Effector memory CD8-positive, alpha-beta T cell (primary cell): ENCODE results near the gene SLC35E2B.
A peak's percentile ranks its signal among the peaks of the same experiment; 100 is the strongest.
"Not testable (repeated sequence)": the region's sequence is repeated elsewhere in the genome, so short reads cannot be mapped to it uniquely, and the experiment has no call there.

ENCODE experiments used
- ATAC-seq: fragments of 150-1000 bp; cut with Tn5 transposase; replicated peaks from 2 replicates; pipeline ENCODE4 v1.10.0; 2021; ENCODE audit warnings: mild to moderate bottlenecking, moderate library complexity
- DNase-seq, 3 experiments: peaks; one replicate each; pipeline ENCODE4 v3.0.0; 2021
- H3K27ac Mint-ChIP-seq, 2 donors: one replicate each; pipeline ENCODE4 v1.8.0; 2022; ENCODE audit warnings: mild to moderate bottlenecking in 2 of 2, mixed read lengths in 2 of 2, moderate library complexity in 2 of 2
- H3K27me3 Mint-ChIP-seq, 2 donors: one replicate each; pipeline ENCODE4 v1.8.0; 2022; ENCODE audit warnings: mixed read lengths in 2 of 2
- H3K36me3 Mint-ChIP-seq: one replicate; pipeline ENCODE4 v1.8.0; 2022; ENCODE audit warnings: mild to moderate bottlenecking, moderate library complexity, mixed read lengths; ENCODE audit not compliant: insufficient read depth
- H3K4me1 Mint-ChIP-seq, 2 donors: one replicate each; pipeline ENCODE4 v1.8.0; 2022; ENCODE audit warnings: low read depth in 2 of 2, mixed read lengths in 2 of 2
- H3K4me3 Mint-ChIP-seq, 2 donors: one replicate each; pipeline ENCODE4 v1.8.0; 2022; ENCODE audit warnings: mild to moderate bottlenecking in 2 of 2, mixed read lengths in 2 of 2, moderate library complexity in 2 of 2
- H3K9me3 Mint-ChIP-seq, 2 donors: one replicate each; pipeline ENCODE4 v1.8.0; 2022; ENCODE audit warnings: mixed read lengths in 2 of 2

SLC35E2B gene

DNA sequence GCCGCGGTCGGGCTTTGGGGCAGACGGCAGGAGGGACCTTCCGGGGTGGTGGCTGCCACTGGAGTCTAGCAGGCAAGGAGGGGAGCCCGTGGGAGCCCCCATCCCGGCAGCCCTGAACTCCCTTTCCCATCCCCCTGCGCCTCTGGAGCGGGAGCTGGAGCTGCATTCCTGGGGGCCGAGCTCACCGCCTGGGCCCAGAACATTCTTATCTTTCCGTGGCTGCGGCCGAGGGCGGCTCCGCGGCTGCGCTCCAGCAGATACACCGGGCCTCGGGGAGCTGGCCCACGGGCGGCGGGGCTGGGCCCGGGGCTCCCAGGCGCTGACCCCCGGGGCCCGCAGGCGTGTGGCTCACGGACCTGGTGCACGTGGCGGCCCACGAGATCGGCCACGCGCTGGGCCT lies 59.2 kb downstream of the SLC35E2B start:
- not testable (repeated sequence) for DNase-seq, H3K9me3 Mint-ChIP-seq, H3K27ac Mint-ChIP-seq, H3K4me1 Mint-ChIP-seq, H3K27me3 Mint-ChIP-seq, ATAC-seq, H3K4me3 Mint-ChIP-seq
- peaks cover 26% of the 10 kb centered on the region for H3K36me3 Mint-ChIP-seq

DNA sequence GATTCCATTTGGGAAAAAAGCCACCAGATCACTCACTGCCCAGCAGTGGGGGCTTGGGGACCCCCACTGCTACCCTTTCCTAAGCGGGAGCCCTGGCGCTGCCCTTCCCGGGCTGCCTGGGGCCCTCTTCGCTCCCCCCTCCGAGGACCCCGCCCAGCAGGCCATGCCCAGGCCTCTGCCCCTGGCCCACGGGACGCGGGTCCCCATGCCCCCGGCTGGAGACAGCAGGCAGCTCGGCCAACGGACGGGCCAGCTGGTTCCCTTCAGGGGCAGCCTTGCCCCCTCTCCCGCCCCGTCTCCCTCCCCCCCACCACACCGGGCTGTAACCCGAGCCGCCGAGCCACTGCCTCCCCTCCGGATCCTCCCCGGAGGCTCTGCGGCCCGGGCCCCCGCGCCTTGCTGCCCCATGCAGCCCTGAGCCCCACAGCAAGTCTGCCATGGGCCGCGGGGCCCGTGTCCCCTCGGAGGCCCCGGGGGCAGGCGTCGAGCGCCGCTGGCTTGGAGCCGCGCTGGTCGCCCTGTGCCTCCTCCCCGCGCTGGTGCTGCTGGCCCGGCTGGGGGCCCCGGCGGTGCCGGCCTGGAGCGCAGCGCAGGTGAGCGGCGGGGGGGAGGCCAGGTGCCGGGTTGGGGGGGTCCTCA lies 60.7 kb downstream of the SLC35E2B start, which contains the start of gene MMP23B:
Gene MMP23B (plus strand): TSS at position 392 of the 639 bp plus-strand sequence. CDS start 46 bp downstream, at position 438.
- peak within 1 kb of the TSS; percentile 76 to 86 for H3K4me3 Mint-ChIP-seq
- DNase-seq: peak in 1 of 3 experiments; percentile 21
- no peaks in the 10 kb centered on the region for H3K9me3 Mint-ChIP-seq
- no peaks in the 10 kb centered on the region for H3K27me3 Mint-ChIP-seq
- H3K4me1 Mint-ChIP-seq: peaks cover 2 to 3% of the 10 kb centered on the region in 2 donors
- no peak for ATAC-seq
- H3K36me3 Mint-ChIP-seq: peaks cover 30% of the 10 kb centered on the region
- H3K27ac Mint-ChIP-seq: peak within 1 kb of the TSS in 1 of 2 donors; percentile 85

DNA sequence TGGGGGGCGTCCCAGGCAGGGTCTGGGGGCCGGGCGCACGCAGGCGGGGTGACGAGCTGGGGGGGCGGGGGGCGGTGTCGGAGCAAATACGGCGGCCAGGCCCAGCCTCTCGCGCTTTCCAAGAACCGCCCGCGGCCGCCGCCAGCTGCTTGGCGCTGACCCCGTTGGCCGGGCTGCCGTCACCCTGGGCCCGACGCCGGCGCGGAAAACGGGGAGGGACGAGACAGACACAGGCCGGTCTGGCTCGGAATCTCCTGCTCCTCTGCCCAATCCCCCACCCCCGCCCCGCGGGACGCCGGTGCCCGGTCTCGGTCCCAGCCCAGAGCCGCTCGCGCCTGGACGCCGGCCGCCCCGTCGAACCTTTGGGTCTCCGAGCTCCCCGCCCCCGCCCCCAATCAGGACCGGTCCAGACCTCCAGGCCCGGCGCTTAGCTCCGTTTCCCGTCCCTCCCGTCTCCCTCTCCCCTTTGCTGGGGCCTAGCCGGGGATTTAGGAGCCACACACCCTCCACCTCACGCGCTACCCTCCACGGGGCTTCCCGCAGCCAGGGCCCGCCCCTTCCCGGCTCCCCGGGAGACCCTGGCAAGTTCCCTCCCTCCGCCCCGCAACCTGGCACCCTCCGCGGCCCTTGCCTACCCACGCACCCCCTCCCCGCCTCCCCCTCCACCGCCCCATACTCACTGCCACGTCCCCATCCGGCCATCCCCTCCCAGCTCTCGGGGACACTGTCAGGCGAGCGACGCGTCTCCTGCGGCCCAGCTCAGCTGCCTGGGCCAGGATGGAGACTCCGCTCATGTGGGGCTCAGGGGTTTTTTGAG lies 61.4 kb downstream of the SLC35E2B start:
- Mint-ChIP-seq H3K27me3 (no peaks in the 10 kb centered on the region), H3K9me3 (no peaks in the 10 kb centered on the region), H3K27ac (peak overlapping the region in 1 of 2 donors; percentile 86), H3K4me3 (peak overlapping the region; percentile 85 to 86), H3K4me1 (peaks cover 2 to 3% of the 10 kb centered on the region in 2 donors), H3K36me3 (peaks cover 22% of the 10 kb centered on the region)
- ATAC-seq (no peak), DNase-seq (peak in 2 of 3 experiments; percentile 35 to 40)

DNA sequence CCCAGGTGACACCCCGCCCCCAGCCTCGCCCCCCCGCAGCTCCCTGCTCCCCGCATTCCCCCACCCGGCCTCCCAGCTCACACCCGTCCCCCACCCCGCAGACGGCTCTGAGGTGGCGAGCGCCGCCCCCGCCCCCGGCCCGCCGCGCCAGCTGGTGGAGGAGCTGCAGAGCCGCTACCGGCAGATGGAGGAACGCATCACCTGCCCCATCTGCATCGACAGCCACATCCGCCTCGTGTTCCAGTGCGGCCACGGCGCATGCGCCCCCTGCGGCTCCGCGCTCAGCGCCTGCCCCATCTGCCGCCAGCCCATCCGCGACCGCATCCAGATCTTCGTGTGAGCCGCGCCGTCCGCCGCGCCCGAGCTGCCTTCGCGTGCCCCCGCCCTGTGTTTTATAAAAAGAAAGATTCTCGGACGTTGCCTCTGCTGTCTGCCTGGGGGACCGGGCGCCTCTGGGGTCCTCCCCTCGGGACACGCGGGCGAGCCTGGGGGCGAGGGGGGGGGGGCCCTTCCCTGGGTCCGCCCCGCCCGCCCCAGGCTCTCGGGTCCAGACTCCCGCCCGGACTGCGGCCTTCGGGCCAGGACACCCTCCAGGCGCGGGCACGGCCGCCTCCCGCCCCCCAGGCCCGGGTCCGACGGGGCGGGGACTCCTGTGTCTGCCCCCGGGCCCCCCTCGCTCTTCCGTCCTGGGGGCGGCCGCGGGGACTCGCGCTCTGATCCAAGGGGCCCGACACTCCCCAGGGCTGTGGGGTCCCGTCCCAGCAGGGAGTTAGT lies 62.2 kb downstream of the SLC35E2B start:
- Mint-ChIP-seq H3K27me3 (no peaks in the 10 kb centered on the region), H3K36me3 (peaks cover 22% of the 10 kb centered on the region), H3K9me3 (no peaks in the 10 kb centered on the region), H3K4me3 (peak overlapping the region; percentile 85 to 86), H3K27ac (peak overlapping the region; percentile 86 to 93), H3K4me1 (peaks cover 2 to 3% of the 10 kb centered on the region in 2 donors)
- ATAC-seq (peak; percentile 69), DNase-seq (peak; percentile 92 to 95 (median 93))

DNA sequence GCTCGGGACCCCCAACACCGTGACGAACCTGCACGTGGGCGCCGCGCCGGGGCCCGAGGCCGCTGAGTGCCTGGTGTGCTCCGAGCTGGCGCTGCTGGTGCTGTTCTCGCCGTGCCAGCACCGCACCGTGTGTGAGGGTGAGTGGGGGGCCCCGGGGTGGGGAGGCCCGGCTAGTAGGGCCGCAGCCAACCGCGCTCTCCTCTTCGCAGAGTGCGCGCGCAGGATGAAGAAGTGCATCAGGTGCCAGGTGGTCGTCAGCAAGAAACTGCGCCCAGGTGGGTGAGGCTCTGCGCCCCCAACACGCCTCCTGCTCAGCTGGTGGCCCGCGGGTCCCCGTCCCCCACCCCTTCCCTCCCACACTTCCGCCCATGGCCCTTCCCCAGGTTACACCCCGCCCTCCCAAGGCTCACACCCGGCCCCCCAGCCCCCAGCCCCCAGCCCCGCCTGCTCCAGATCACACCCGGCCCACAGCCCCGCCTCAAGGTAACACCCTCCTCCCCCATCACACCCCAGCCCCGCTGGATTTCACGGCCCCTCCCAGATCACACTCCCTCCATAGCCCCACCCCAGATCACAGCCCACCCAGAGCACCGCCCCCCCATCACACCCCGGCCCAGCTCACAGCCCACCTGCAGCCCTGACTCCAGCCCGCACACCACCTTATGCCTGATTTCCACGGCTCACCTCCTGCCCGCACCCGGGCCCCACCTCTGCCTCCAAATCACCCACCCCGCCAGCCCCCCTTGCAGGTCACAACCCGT lies 63.0 kb downstream of the SLC35E2B start:
- DNase-seq: peak; percentile 86 to 90 (median 87)
- peaks cover 22% of the 10 kb centered on the region for H3K36me3 Mint-ChIP-seq
- peak overlapping the region; percentile 85 to 86 for H3K4me3 Mint-ChIP-seq
- no peaks in the 10 kb centered on the region for H3K27me3 Mint-ChIP-seq
- ATAC-seq: peak; percentile 64
- H3K9me3 Mint-ChIP-seq: no peaks in the 10 kb centered on the region
- peak overlapping the region; percentile 86 to 93 for H3K27ac Mint-ChIP-seq
- peaks cover 2 to 9% of the 10 kb centered on the region in 2 donors for H3K4me1 Mint-ChIP-seq

DNA sequence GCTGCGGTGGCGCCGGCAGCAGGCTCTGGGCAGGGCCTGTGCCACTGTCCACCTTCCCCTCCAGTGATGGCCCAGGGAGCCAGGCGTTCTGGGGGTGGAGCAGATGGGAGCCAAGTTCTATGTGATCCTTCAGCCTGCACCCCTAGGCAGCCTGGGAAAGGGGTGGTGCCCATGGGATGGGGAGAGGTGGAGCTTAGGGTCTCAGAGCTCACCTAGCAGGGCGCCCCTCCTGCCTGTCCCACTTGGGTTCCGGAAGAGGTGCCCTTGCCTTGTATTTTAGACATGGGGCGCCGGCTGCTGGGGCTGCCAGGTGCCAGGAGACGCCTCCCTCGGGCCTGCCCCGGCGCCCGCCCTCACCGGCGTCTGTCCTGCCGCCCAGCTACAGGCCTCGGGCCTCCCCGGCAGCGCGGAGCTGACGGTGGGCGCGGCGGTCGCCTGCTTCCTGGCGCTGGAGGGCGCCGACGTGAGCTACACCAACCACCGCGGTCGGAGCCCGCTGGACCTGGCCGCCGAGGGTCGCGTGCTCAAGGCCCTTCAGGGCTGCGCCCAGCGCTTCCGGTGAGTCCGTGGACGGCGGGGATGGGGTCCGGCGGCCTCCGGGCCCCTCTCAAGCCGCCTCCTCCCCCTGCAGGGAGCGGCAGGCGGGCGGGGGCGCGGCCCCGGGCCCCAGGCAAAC lies 63.7 kb downstream of the SLC35E2B start:
- Mint-ChIP-seq H3K27ac (no peak overlapping the region), H3K9me3 (no peaks in the 10 kb centered on the region), H3K4me3 (peak overlapping the region; percentile 85 to 86), H3K4me1 (peaks cover 2 to 11% of the 10 kb centered on the region in 2 donors), H3K36me3 (peaks cover 22% of the 10 kb centered on the region), H3K27me3 (no peaks in the 10 kb centered on the region)
- ATAC-seq (peak; percentile 3), DNase-seq (peak; percentile 37 to 45 (median 41))

DNA sequence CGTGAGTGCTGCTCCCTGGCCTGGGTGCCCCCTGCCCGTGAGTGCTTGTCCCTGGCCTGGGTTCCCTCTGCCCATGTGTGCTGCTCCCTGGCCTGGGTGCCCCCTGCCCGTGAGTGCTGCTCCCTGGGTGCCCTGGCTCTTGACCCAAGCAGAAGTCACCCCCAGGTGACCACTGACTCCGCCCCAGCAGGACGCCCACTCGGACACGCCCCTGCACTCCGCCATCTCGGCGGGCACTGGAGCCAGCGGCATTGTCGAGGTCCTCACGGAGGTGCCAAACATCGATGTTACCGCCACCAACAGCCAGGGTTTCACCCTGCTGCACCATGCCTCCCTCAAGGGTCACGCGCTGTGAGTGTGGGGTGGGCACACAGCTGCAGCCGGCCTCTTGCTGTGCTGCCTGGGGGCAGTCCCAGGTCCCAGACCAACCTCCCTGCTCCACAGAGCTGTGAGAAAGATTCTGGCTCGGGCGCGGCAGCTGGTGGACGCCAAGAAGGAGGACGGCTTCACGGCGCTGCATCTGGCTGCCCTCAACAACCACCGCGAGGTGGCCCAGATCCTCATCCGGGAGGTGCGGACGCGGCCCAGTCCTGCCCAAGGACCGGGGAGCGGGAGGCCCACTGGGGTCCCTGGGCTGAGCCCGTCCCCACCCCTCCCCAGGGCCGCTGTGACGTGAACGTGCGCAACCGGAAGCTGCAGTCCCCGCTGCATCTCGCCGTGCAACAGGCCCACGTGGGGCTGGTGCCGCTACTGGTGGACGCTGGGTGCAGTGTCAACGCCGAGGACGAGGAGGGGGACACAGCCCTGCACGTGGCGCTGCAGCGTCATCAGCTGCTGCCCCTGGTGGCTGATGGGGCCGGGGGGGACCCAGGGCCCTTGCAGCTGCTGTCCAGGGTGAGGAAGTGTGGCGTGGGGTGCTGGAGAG lies 64.5 kb downstream of the SLC35E2B start:
- DNase-seq: no peak
- H3K4me3 Mint-ChIP-seq: peak overlapping the region; percentile 85 to 86
- H3K4me1 Mint-ChIP-seq: peaks cover 2 to 11% of the 10 kb centered on the region in 2 donors
- no peak for ATAC-seq
- no peaks in the 10 kb centered on the region for H3K9me3 Mint-ChIP-seq
- H3K36me3 Mint-ChIP-seq: peaks cover 22% of the 10 kb centered on the region
- H3K27me3 Mint-ChIP-seq: no peaks in the 10 kb centered on the region
- H3K27ac Mint-ChIP-seq: no peak overlapping the region

DNA sequence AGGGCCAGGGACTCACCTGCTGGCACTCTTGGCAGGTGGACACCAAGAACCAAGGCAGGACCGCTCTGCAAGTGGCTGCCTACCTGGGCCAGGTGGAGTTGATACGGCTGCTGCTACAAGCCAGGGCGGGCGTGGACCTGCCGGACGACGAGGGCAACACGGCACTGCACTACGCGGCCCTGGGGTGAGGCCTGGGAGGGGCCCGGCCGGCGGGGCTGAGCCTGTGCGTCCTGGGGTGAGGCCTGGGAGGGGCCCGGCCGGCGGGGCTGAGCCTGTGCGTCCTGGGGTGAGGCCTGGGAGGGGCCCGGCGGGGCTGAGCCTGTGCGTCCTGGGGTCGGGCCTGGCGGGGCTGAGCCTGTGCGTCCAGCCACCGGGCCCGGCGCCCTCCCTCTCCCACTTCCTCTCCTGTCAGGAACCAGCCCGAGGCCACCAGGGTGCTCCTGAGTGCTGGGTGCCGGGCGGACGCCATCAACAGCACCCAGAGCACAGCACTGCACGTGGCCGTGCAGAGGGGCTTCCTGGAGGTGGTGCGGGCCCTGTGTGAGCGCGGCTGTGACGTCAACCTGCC lies 65.2 kb downstream of the SLC35E2B start:
- Mint-ChIP-seq H3K27ac (no peak overlapping the region), H3K9me3 (no peaks in the 10 kb centered on the region), H3K27me3 (no peaks in the 10 kb centered on the region), H3K4me1 (peaks cover 4 to 11% of the 10 kb centered on the region in 2 donors), H3K4me3 (peak overlapping the region; percentile 27 to 85), H3K36me3 (peaks cover 26% of the 10 kb centered on the region)
- no peak for ATAC-seq
- no peak for DNase-seq

DNA sequence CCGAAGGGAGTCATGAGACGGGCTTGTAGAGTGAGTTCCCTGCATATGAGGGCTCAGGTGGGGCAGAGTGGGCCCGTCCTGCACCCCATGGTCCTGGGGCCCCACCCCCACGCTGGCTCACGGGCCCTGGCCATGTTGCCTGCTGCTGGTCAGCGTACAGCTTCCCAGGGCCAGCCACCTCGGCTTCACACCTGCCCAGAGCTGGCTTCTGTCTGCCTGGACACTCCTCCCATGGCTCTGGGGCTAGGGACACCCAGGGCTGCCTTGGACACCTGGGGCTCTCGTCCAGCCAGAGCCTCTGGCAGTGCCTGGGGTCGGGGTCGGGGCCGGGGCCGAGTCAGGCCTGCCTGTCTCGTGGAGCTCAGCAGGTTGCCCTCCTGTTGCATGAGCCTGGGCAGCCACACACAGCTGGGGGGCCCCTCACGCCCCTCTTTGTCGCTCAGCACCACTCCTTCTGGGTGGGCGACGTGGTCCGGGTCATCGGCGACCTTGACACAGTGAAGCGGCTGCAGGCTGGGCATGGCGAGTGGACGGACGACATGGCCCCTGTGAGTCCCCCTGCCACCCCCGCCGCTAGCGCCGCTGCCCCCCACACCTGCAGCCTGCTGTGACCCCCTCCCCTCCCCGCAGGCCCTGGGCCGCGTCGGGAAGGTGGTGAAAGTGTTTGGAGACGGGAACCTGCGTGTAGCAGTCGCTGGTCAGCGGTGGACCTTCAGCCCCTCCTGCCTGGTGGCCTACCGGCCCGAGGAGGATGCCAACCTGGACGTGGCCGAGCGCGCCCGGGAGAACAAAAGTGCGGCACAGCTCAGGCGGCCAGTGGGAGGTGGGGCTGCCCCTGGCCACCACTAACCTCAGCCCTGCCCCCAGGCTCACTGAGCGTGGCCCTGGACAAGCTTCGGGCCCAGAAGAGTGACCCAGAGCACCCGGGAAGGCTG lies 66.1 kb downstream of the SLC35E2B start:
- Mint-ChIP-seq H3K4me1 (peaks cover 4 to 11% of the 10 kb centered on the region in 2 donors), H3K27me3 (no peaks in the 10 kb centered on the region), H3K9me3 (no peaks in the 10 kb centered on the region), H3K36me3 (peaks cover 23% of the 10 kb centered on the region), H3K27ac (peak overlapping the region in 1 of 2 donors; percentile 29), H3K4me3 (no peak overlapping the region)
- ATAC-seq (no peak), DNase-seq (no peak)

DNA sequence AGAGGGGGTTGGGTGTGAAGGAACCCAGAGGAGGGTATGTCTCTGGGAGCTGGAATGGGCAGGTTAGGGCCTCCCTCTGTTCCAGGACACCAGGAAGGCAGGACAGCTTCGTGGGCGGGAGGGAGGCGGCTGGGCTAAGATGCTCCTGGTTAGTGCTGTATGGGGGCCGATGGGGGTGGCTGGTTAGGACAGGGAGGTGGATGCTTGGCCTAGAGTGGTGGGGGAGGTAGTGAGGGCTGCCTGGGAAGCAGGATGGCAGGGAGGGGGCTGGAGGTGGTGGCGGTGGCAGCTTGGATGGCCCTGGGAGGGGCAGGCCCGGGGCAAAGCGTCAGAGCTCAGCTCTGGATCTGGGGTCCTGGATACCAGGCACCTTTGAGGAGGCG lies 66.8 kb downstream of the SLC35E2B start:
- Mint-ChIP-seq H3K4me1 (peaks cover 4 to 11% of the 10 kb centered on the region in 2 donors), H3K9me3 (no peaks in the 10 kb centered on the region), H3K27me3 (no peaks in the 10 kb centered on the region), H3K4me3 (no peak overlapping the region), H3K27ac (peak overlapping the region in 1 of 2 donors; percentile 29), H3K36me3 (peaks cover 20% of the 10 kb centered on the region)
- ATAC-seq: no peak
- DNase-seq: no peak

DNA sequence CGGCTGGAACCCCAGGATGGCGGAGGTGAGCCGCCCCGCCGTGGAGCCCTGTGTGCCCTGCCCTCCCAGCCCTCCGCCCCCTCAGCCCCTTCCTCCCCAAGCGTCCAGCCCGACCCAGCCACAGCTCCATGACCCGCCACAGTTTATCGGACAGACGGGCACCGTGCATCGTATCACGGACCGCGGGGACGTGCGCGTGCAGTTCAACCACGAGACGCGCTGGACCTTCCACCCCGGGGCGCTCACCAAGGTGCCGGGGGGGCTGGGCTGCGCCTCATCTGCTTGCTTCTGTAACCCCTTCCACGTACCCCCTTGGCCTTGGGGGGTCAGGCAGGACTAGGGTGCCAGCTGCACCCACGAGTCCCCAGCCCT lies 67.2 kb downstream of the SLC35E2B start:
- DNase-seq: no peak
- no peaks in the 10 kb centered on the region for H3K27me3 Mint-ChIP-seq
- no peaks in the 10 kb centered on the region for H3K9me3 Mint-ChIP-seq
- no peak for ATAC-seq
- H3K36me3 Mint-ChIP-seq: peaks cover 21% of the 10 kb centered on the region
- no peak overlapping the region for H3K4me3 Mint-ChIP-seq
- no peak overlapping the region for H3K27ac Mint-ChIP-seq
- H3K4me1 Mint-ChIP-seq: peaks cover 4 to 10% of the 10 kb centered on the region in 2 donors
